HG03175 (cell line): ENCODE results near the gene WNK2.

Source experiments
- ATAC-seq: cut with Tn5 transposase; IDR thresholded peaks from one replicate; pipeline ENCODE4 v1.9.1; 2021; ENCODE audit warnings: mild to moderate bottlenecking, moderate library complexity; ENCODE audit not compliant: unreplicated experiment

The WNK2 gene

GRCh38 chr9:93184432-93185265 lies 710 bp downstream of the WNK2 start:
- ATAC-seq = no peak

- no peak for ATAC-seq
Observed at GRCh38 chr9:93185266-93186214, 1.6 kb downstream of the WNK2 start.

- ATAC-seq = no peak
Observed at GRCh38 chr9:93186215-93186945, 2.4 kb downstream of the WNK2 start.

GRCh38 chr9:93187047-93187446 lies 3.1 kb downstream of the WNK2 start:
- no peak for ATAC-seq

GRCh38 chr9:93187574-93187973 lies 3.6 kb downstream of the WNK2 start:
- ATAC-seq = no peak

- ATAC-seq = no peak
Observed at GRCh38 chr9:93188426-93189368, 4.8 kb downstream of the WNK2 start.

GRCh38 chr9:93189369-93190132 lies 5.6 kb downstream of the WNK2 start:
- no peak for ATAC-seq

- no peak for ATAC-seq
Observed at GRCh38 chr9:93190133-93190525, 6.2 kb downstream of the WNK2 start.

- no peak for ATAC-seq
Observed at GRCh38 chr9:93190656-93191353, 6.9 kb downstream of the WNK2 start.

- ATAC-seq = no peak
Observed at GRCh38 chr9:93191354-93191660, 7.4 kb downstream of the WNK2 start.

GRCh38 chr9:93192721-93193387 lies 8.9 kb downstream of the WNK2 start:
- no peak for ATAC-seq

GRCh38 chr9:93193388-93194220 lies 9.7 kb downstream of the WNK2 start:
- no peak for ATAC-seq

GRCh38 chr9:93194221-93194625 lies 10.3 kb downstream of the WNK2 start:
- ATAC-seq = no peak

GRCh38 chr9:93194641-93195040 lies 10.7 kb downstream of the WNK2 start:
- no peak for ATAC-seq

- no peak for ATAC-seq
Observed at GRCh38 chr9:93196096-93197055, 12.4 kb downstream of the WNK2 start.

- ATAC-seq = no peak
Observed at GRCh38 chr9:93197670-93198069, 13.7 kb downstream of the WNK2 start.
